Neural progenitor cell (in vitro differentiated cells): ENCODE measurements around the gene ARHGAP30.

ENCODE experiments used
- CTCF ChIP-seq: fragments of 200-600 bp; sonication (generic); IDR thresholded peaks from 2 replicates; pipeline ENCODE4 v1.5.1; 2017; ENCODE audit warnings: antibody characterized with exemption, mild to moderate bottlenecking
- EZH2phosphoT487 ChIP-seq: fragments of 200-600 bp; sonication (generic); IDR thresholded peaks from 2 replicates; pipeline ENCODE4 v1.6.1; 2017; ENCODE audit warnings: antibody characterized with exemption

GRCh38 chr1:161037661-161038522 lies 31.8 kb downstream of the ARHGAP30 start:
- TF ChIP-seq CTCF (no peak), EZH2phosphoT487 (no peak)
